SKM-1 treated with dmso at 0.1 percent for 144 hours (cell line): ENCODE measurements around the gene ODF2.
A peak's percentile ranks its signal among the peaks of the same experiment; 100 is the strongest.
"Not testable (repeated sequence)": the region's sequence is repeated elsewhere in the genome, so short reads cannot be mapped to it uniquely, and the experiment has no call there.

Source experiments
- DNase-seq: peaks from one replicate; lab custom pipeline; 2025; ENCODE audit not compliant: unreplicated experiment; lab: John Stamatoyannopoulos, UW

Gene ODF2

DNA sequence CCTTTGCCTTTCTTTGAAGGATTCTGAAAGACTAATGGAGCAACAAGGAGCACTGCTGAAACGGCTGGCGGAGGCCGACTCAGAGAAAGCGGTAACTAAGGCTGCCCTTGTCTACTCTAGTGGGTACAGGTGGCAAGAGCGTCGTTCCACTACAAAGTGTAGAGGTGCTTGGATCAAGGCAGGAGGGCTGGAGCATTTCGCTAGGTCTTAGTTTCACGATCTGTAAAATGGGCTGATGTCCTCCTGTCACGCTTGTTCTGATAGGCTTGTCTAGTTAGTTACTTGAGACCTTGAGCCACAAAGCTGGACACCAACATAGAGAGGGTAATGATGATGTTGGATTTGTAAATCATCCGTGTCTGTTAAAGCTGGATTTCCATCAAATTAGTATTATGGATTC lies 25.8 kb downstream of the ODF2 start:
- DNase-seq = no peak

DNA sequence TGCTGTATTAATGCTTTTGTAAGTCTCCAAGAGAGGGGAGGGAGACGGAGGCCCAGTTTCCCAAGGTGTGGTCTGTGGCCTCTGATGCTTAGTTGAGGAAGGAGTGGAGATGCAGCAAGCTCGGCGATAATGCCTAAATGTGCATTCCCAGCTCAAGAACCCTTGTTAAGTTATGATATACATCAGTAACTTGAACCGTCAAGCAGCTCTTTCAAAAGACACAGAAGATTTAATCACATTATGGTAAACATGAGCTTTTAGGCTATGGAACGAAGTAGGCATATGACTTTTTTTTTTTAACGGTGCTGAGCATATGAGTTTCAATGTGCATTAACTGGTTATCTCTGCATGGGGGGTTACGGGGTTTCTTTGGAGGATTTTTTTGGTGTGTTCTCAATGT lies 26.4 kb downstream of the ODF2 start:
- DNase-seq = no peak

DNA sequence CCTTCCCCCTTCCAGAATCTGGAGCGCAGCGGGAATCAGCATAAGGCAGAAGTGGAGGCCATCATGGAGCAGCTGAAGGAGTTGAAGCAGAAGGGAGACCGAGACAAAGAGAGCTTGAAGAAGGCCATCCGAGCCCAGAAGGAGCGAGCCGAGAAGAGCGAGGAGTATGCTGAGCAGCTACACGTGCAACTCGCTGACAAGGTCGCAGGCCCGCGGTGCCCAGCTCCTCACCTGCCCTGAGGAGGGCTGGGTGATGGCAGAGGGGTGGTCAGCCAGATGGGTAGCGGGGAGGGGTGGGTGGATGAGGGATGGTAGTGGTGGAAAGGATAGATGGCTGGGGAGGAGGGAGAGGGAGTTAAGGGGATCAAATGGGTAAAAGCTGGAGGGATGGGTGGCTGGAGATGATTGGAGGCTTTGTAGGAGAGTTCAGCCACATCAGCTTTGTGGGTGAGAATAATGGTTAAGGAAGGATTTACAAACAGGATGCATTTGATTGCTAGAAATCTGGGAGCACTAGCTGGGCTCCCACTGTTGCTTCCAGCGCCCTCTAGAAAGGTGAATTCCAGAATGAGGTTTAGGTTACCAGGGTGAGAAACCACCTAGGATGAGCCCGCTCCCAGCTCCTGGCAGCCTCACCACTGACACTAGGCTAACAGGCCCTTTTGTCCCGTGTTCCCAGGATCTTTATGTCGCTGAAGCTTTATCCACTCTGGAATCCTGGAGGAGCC lies 29.0 kb downstream of the ODF2 start:
- DNase-seq = no peak

DNA sequence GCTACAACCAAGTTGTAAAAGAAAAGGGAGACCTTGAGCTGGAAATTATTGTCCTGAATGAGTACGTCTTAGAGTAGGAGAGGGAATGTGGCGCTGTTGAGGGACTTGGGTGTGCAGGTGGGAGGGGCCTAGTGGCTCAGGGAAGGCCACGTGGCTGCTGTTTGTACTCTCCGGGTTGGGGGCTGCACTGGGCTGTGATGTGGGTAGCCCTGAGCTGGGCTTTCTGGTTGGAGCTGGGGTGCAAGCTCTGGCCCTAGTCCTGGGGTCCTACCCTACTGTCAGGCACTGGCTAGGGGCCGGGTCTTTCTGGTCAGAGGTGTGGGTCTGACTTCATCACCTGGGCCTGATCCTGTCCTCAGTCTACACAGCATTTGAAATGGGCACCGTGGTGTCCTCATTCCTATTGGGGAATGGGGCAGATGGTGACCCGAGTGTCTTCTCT lies 29.6 kb downstream of the ODF2 start:
- DNase-seq = no peak

DNA sequence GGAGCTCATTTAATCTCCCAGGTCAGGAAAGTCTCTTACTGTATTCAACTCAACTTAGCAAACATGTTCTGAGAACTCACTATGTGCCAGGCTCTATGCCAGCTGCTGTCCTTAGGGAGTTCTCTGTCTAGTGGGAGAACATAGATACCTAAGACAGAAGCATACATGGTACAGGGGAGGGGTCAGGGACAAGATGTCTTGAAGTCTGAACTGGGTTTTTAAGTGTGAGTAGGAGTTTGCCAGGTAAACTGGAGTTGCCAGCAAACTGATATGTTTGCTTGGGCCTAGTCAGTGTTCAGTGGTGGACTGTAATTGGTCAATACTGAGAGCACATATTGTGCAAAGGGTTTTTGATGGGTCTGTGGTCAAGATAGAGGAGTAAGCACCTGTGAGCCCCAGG lies 30.4 kb downstream of the ODF2 start:
- no peak for DNase-seq

DNA sequence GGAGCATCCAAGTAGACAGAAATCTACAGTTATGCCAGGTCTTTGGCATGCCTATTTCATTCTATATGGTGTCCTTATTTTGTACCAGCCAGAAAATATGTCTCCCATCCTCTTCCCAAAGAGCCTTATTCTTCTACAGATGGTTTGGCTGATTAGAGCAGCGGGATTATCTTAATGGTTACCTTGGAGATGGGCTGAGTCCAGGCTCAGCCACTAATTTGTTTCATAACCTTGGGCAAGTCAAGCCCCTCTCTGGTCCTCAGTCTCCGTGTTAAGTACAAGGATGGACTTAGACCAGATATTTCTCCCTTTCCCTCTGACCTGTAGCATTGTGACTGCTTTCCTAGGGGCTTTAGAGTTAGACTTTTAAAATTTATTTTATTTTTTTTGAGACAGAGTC lies 37.6 kb downstream of the ODF2 start:
- DNase-seq = no peak

DNA sequence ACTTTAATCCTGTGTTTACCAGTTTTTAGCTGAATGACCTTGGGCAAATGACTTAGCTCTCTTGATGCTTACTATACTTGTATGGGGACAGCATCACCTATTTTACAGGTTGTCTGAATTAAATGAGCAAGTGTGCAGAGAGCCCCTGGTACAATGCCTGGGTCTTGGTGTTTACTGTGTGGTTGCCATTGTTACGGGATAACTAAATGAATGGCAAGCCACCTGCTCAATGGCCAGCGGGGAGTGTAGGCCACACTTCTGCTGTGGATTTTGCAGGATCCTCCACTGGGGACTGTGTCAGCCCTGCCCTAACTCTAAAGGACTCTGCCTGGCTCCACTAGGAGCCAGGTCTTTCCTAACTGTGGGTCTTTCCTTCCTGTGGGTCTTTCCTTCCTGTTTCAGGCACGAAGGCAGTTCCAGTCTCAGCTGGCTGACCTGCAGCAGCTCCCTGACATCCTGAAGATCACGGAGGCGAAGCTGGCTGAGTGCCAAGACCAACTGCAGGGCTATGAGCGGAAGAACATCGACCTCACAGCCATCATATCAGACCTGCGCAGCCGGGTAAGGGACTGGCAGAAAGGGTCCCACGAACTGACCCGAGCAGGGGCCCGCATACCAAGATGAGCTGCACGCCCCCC lies 38.4 kb downstream of the ODF2 start:
- DNase-seq = peak; percentile 52

DNA sequence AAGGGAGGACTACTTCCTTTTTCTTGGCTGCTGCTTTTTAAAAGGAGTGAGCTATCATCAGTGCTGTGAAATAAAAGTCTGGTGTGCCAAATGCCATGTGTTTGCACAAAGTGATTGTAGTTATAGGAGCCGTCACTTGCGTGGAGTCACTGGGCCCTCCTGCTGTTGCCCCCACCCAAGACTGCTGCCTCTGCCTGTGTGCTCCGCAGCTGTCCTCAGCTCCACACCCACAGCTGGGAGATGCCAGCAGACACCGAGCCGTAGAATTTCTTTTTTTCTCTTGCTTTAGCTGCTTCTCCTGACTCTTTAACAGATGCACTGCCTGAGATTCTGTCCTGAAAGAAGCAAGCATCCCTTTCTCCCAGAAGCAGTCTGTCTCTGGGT lies 38.9 kb downstream of the ODF2 start:
- DNase-seq = no peak

DNA sequence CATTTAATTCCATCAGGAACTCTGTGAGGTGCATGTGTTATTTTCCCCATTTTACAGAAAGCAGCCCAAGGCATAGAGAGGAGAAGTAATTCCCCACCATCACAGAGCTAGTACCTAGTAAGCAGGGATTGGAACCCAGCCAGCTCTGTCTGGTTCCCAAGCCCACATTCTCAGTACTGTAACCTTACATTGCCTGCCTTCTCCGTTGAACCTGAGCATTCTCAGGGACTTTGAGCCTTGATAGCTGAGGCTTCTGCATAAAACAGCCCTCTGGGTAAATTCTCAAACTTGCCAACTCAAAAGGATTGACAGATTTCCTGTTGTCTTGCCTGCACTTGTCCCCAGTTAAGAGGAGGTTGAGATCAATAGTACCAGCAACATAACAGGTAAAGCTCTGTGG lies 39.5 kb downstream of the ODF2 start:
- no peak for DNase-seq

DNA sequence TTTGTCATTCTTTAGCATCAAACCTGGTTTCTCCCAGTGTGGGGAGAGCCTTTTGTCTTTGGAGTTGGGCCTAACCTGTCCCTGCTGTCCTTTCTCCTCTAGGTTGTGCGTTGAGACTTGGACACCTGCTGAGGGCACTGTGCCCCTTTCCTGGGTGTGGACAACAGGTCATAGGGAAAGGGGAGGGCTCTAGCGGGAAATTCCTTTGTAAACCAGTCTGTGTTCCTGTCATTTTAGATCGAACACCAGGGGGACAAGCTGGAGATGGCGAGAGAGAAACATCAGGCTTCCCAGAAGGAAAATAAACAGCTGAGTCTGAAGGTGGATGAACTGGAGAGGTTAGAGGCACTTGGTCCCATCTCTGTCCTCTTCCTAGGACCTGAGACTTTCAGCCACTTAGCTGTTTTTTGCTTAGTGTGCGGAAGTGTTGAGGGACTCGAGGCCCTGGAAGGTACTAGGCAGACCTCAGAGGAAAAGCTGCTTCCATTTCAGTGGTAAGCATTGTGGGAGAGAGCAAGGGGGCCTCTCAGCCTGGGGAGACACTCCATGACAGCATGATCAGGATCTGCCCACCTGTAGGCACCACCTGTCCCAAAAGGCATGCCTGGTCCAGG lies 40.1 kb downstream of the ODF2 start:
- no peak for DNase-seq

DNA sequence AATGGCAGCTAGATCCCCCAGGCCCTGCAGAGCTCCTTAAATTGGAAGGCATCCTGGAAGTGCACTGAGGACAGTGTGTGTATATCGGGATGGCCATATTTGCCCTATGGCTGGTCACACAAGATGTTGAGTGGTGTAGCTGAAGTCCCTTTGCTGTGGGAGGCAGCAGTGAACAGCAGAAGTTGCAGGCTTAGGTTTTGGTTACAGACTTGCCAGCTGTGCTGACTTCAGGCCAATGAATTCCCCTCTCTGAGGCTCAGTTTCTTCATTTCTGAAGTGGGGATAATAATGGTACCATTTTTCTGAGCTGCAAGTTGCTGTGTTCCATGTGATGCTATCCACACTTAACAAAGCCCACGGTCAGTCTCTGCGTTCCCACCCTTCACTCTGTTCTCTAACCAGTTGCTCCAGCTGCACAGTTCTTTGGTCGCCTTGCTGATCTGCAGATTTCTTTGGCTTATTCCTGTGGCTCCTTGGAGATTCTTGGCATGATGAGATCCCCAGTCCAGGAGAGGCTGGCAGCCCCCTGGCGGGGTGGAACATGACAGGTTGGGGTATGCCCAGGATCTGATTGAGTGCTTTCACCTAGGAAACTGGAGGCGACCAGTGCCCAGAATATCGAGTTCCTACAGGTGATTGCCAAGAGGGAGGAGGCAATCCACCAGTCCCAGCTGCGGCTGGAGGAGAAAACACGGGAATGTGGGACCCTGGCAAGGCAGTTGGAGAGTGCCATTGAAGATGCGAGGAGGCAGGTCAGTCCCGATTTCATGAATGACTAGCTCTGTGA lies 42.2 kb downstream of the ODF2 start:
- DNase-seq = no peak

DNA sequence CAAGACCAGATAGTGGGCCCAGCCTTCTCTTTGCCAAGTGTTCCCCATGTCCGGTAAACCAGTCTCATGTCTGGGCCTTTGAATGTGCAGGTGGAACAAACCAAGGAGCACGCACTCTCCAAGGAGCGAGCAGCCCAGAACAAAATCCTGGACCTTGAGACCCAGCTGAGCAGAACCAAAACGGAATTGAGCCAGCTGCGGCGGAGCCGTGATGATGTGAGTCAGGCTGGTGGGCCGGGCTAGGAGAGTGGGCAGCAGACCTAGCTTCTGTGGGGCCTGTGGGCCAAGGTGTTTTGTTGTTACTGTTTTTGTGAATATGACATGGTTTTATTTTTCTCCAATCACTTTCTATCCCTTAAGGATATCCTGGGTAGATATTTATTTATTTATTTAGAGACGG lies 43.1 kb downstream of the ODF2 start:
- DNase-seq = no peak

DNA sequence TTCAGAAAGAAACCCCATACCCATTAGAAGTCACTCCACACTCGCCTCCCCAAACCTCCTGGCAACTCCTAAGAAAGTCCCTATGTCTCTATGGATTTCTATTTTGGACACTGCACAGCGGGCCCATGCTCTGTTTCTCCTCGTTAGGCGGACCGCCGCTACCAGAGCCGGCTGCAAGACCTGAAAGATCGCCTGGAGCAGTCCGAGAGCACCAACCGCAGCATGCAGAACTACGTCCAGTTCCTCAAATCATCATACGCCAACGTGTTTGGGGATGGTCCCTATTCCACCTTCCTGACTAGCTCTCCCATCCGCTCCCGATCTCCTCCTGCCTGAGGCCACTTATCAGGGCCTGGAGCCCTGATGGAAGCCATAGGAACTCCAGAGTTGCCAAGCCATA lies 44.1 kb downstream of the ODF2 start:
- no peak for DNase-seq

DNA sequence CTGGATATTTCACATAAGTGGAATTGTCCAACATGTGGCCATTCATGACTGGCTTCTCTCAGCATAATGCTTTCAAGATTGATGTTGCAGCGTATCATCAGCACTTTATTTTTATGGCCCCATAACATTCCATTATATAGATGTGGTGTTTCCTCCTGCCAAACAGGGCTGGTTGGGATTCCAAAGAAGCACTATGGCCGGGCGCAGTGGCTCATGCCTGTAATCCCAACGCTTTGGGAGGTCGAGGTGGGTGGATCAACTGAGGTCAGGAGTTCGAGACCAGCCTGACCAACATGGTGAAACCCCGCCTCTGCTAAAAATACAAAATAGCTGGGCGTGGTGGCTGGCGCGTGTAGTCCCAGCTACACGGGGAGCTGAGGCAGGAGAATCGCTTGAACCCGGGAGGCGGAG lies 47.6 kb downstream of the ODF2 start:
- DNase-seq = not testable (repeated sequence)

DNA sequence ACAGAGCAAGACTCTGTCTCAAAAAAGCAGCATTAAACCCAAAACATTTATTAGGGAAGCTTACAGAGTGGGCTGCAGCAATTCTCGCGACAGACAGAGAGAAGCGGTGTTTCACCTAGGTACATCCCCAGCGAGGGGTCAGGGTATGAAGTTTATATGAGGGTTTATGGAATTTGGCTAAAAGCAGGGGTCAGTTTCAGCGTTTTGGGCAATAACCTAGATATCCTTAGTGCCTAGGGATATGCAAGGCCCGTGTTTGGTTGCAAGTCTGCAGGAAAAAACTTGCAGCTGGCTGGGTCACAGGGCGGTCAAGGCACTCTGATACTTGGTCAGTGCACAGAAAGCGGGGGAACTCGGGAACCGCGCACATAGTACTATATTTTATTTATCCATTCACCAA lies 48.1 kb downstream of the ODF2 start:
- DNase-seq = no peak

DNA sequence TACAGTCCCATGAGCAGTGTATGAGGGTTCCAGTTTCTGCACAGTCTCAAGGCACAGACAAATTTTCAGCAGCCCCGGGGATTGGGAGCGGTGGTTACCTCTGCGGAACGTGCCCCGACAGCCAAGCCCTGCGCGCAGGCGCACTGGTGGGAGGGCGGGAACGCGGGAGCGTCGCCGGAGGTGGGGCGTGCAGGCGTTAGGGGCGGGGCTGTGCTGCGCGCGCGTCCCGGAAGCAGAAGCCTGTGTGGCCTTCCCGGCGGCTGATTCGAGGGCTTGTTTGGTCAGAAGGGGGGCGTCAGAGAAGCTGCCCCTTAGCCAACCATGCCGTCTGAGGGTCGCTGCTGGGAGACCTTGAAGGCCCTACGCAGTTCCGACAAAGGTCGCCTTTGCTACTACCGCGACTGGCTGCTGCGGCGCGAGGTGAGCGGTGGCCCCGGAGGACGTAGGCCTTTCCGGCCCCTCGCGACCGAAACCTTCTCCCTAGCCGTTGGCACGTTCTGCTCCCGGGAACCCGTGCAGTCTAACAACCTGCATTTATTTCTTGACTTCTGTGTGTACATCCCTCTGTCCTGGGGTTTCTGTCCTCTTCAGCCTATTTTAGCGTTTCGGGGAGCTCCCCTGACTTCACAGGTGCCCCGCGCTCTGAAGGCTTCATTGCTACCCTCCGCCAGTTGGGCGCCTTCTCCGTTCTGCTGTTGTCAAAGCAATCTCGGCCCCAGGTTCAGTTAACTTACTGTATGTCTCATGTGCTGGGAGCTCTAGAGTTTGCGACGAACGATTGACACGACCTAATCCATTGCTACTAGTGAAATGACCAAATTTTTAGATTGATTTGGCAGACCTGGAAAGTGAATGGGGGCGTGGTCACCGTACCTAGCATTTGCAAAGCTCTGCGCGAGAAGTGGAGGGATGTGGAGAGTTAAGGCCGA lies 48.9 kb downstream of the ODF2 start, which contains the start of gene GLE1:
Gene GLE1, plus strand, starts transcription at position 235 of the 929 bp plus-strand sequence. Its CDS starts 87 bp downstream, at position 322.
- peak; percentile 89 for DNase-seq

DNA sequence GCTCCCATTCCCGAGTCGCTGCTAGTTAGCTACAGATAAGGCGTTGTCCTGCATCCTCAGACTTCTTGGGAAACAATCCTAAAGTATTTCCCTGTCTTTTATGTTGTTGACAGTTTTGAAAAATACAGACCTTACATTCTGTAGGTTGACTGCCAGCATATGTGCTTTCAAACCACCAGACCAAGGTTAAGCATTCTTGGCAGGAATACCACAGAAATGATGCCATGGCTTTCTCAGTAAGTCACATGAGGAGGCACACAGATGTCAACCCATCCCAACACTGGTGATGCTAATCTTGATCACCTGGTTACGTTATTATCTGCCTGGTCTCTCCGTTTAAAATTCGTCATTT lies 49.6 kb downstream of the ODF2 start:
- DNase-seq = no peak

DNA sequence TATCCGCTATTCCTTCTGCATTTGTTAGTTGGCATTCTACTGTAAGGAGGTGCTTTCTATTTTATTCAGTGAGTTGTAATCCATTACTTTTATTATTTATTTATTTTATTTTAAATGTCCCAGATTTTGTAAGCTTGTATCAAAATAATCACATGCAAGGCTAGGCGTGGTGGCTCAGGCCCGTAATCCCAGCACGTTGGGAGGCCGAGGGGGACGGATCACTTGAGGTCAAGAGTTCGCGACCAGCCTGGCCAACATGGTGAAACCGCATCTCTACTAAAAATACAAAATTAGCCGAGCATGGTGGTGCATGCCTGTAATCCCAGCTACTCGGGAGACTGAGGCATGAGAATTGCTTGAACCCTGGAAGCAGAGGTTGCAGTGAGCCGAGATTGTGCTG lies 50.1 kb downstream of the ODF2 start:
- not testable (repeated sequence) for DNase-seq

DNA sequence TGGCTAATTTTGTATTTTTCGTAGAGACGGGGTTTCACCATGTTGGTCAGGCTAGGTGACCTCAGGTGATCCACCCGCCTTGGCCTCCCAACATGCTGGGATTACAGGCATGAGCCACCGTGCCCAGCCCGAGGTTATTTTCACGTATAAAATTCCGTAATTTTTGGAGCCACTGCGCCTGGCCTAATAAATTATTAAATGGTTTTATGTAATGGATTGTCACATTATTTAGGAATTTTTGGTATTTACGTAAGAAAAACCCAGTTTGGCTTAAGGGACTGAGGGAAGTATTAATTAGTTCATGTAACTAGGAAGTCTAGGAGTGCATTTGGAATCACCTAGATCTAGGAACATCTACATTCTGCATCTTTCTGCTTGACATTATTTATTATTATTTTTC lies 57.0 kb downstream of the ODF2 start:
- DNase-seq = no peak

DNA sequence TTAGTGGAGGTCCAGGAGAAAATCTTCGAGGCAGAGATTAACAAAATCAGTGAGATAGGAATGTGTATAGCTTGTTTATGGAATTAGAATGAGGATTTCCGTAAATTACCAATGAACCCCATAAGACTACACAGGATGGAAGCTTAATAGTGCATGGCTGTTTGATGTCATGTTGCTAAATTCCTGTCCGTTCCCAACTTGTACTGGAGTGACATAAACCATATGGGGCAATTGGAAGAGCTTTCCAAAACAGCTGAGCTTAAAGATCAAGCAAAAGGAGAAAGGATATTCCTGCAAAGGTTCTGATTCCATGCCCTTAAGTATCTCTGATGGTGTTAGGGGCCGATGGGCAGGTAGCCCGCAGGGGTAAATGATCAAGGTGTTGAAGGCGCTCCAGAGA lies 66.2 kb downstream of the ODF2 start:
- DNase-seq = no peak
